ENCODE measurements around the gene CTBP2. TPM values are rescaled to one million over a fixed set of nuclear protein-coding genes. Genes with fewer than 3 reads are reported as not detected.

The CTBP2 gene
- polyA plus RNA-seq, 1 donor (not counting 4 experiments of a cell fraction or from before 2014, with no cell fraction given), result 76.0 TPM

DNA sequence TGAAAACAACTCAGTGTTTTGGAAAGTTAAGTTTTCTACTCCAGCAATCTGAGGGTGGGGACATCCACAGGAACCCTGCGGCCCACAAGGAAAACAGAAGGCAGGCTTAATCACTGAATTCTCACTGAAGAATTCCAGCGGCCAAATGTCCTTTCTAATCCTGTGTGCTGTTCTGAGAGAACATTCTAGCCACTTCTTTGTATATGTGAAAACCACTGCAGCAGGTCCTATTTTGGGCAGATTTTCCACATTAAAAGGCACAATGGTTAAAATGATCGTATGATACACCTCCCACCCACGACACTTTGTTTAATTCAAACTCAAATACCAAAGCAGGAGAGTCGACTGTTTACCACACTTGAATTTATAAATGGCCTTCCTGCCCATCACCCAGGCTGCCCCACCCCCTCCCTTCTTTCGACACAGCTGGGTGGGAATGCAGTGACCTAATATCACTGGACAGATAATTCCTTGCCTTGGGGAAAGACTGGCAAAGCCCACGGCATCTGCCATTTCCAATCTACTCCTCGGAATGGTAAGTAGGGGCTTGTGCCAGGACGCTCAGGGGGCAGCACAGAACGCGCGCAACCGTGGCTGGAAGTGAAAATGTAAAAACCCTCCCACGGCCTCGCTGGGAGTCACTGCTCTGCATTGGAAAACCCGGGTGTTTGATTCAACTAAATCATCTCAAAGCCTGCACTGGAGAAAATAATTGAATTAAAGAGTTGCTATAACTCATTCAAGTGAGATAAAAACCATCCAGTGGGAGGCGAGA lies 67.0 kb downstream of the CTBP2 start:
- DNase-seq (ENCODE audit: low read depth, low spot score) (no peak), FAIRE-seq (no peak)
- Histone ChIP-seq H3K27me3 (ENCODE audit: control insufficient read depth, extremely low read depth, insufficient read depth, low read length) (no peaks in the 10 kb centered on the region), H3K4me3 (ENCODE audit: control insufficient read depth in 2 of 3, extremely low read depth in 1 of 3, insufficient read depth in 2 of 3, low read depth in 1 of 3, low read length in 3 of 3) (no peak overlapping the region), H3K36me3 (ENCODE audit: control insufficient read depth in 2 of 2, extremely low read depth in 1 of 2, insufficient read depth in 2 of 2, low read length in 2 of 2) (peaks cover 19 to 25% of the 10 kb centered on the region in 2 experiments), H3K27ac (ENCODE audit: control insufficient read depth, insufficient read depth, low read length) (no peak overlapping the region), H3K9ac (ENCODE audit: control insufficient read depth, extremely low read depth, insufficient read depth, low read length) (no peak overlapping the region), H3K9me1 (ENCODE audit: control insufficient read depth, extremely low read depth, insufficient read depth, low read length) (peaks cover 3% of the 10 kb centered on the region), H3K4me2 (ENCODE audit: control insufficient read depth, extremely low read depth, insufficient read depth, low read depth, low read length) (no peak overlapping the region), H2AFZ (ENCODE audit: control insufficient read depth, low read length) (no peak overlapping the region), H3K4me1 (ENCODE audit: control insufficient read depth, extremely low read depth, insufficient read depth, low read length) (peaks cover 4% of the 10 kb centered on the region), H3K79me2 (ENCODE audit: control insufficient read depth, insufficient read depth, low read length) (peaks cover 93% of the 10 kb centered on the region), H4K20me1 (ENCODE audit: control insufficient read depth, extremely low read depth, insufficient read depth, low read length) (peaks cover 42% of the 10 kb centered on the region), H3K9me3 (ENCODE audit: control insufficient read depth, low read depth, low read length) (no peaks in the 10 kb centered on the region)
- dilution Hi-C loops (cut with MboI; ENCODE audit: extremely low pct_ligation_motif_present, low sequenced_read_pairs), result no loop called here
- TF ChIP-seq EZH2 (IDR thresholded peaks at IDR 0.05; ENCODE audit: low read length) (no peak), CTCF (optimal IDR thresholded peaks at IDR 0.05 in 1 of 3, IDR thresholded peaks at IDR 0.05 in 1 of 3, conservative IDR thresholded peaks at IDR 0.05 in 1 of 3; ENCODE audit: extremely low read depth in 1 of 3, insufficient read depth in 2 of 3, low read length in 3 of 3) (no peak)

DNA sequence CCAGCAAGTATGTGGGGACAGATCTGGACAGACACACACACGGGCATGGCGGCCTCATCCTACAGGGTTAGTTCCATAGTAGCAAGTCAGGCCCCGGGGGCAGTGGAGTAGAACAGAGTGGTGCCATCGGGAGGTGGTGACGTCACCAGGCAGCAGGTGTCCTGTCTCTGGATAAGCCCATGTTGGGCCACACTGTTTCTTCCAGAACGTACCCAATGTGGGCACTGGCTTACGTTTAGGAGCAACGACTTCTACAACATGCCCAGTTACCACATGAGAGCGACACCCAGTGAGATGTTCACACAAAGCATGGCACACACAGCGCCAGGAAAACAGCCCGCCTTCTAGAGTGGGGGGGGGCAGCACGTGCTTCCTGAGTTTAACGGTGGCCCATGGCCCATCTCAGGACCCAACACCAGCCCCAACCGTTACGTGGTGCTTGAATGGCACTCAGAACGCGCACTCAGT lies 67.8 kb downstream of the CTBP2 start:
- H3K36me3 ChIP-seq (ENCODE audit: control insufficient read depth in 2 of 2, extremely low read depth in 1 of 2, insufficient read depth in 2 of 2, low read length in 2 of 2), result peaks cover 23 to 28% of the 10 kb centered on the region in 2 experiments
- no peak overlapping the region for H3K4me3 ChIP-seq (ENCODE audit: control insufficient read depth in 2 of 3, extremely low read depth in 1 of 3, insufficient read depth in 2 of 3, low read depth in 1 of 3, low read length in 3 of 3)
- H3K9me1 ChIP-seq (ENCODE audit: control insufficient read depth, extremely low read depth, insufficient read depth, low read length), result peaks cover 10% of the 10 kb centered on the region
- H3K4me2 ChIP-seq (ENCODE audit: control insufficient read depth, extremely low read depth, insufficient read depth, low read depth, low read length), result no peak overlapping the region
- no peaks in the 10 kb centered on the region for H3K9me3 ChIP-seq (ENCODE audit: control insufficient read depth, low read depth, low read length)
- H2AFZ ChIP-seq (ENCODE audit: control insufficient read depth, low read length), result no peak overlapping the region
- peaks cover 49% of the 10 kb centered on the region for H4K20me1 ChIP-seq (ENCODE audit: control insufficient read depth, extremely low read depth, insufficient read depth, low read length)
- TF ChIP-seq EZH2 (IDR thresholded peaks at IDR 0.05; ENCODE audit: low read length) (no peak), CTCF (optimal IDR thresholded peaks at IDR 0.05 in 1 of 3, IDR thresholded peaks at IDR 0.05 in 1 of 3, conservative IDR thresholded peaks at IDR 0.05 in 1 of 3; ENCODE audit: extremely low read depth in 1 of 3, insufficient read depth in 2 of 3, low read length in 3 of 3) (no peak)
- H3K9ac ChIP-seq (ENCODE audit: control insufficient read depth, extremely low read depth, insufficient read depth, low read length), result no peak overlapping the region
- H3K79me2 ChIP-seq (ENCODE audit: control insufficient read depth, insufficient read depth, low read length), result peaks cover 92% of the 10 kb centered on the region
- H3K27ac ChIP-seq (ENCODE audit: control insufficient read depth, insufficient read depth, low read length), result no peak overlapping the region
- no peaks in the 10 kb centered on the region for H3K27me3 ChIP-seq (ENCODE audit: control insufficient read depth, extremely low read depth, insufficient read depth, low read length)
- no peak for DNase-seq (ENCODE audit: low read depth, low spot score)
- no peak for FAIRE-seq
- peaks cover 12% of the 10 kb centered on the region for H3K4me1 ChIP-seq (ENCODE audit: control insufficient read depth, extremely low read depth, insufficient read depth, low read length)
- dilution Hi-C loops (cut with MboI; ENCODE audit: extremely low pct_ligation_motif_present, low sequenced_read_pairs), result no loop called here

All from keratinocyte (primary cell).